SK-N-SH (cell line): ENCODE measurements around the gene PDZD2. TPM values are rescaled to one million over a fixed set of nuclear protein-coding genes. Genes with fewer than 3 reads are reported as not detected.

Experiments
- CTCF ChIA-PET: fragments of 300-600, 350-600 bp; formaldehyde crosslinking; extraction: SDS; loops from one replicate; lab custom pipeline; 2021; lab: Yijun Ruan, JAX
- POLR2A ChIA-PET: fragments of 350-600 bp; sonication (Branson Sonifier 250); formaldehyde crosslinking; extraction: SDS; loops from one replicate; lab custom pipeline; 2020; ENCODE audit warnings: antibody characterized with exemption, inconsistent platforms; lab: Yijun Ruan, JAX
- DNase-seq: peaks from one replicate; pipeline ENCODE4 v3.0.0; 2012
- H2AFZ ChIP-seq: fragments of 200-600 bp; sonication (generic); 2 replicates; pipeline ENCODE4 v1.8.1; 2016; ENCODE audit warnings: antibody characterized with exemption, mild to moderate bottlenecking, low read depth
- H3F3A ChIP-seq: fragments of 200-600 bp; sonication (generic); replicated peaks from 2 replicates; pipeline ENCODE3; 2016; ENCODE audit warnings: antibody characterized with exemption, mild to moderate bottlenecking; ENCODE audit not compliant: insufficient read depth
- H3K27ac ChIP-seq, 2 experiments: fragments of 200-500 bp in 1 of 2; fragments of 200-600 bp in 1 of 2; sonication (Bioruptor generic) in 1 of 2; sonication (generic), shearing (Covaris generic) in 1 of 2; 2 replicates each; pipeline versions ENCODE4 v1.5.1 to v1.6.1; 2014 to 2016; ENCODE audit warnings: low read depth in 2 of 2, inconsistent platforms in 1 of 2, low read length in 1 of 2, mild to moderate bottlenecking in 1 of 2, mixed read lengths in 1 of 2
- H3K27me3 ChIP-seq: fragments of 200-600 bp; sonication (generic), shearing (Covaris generic); 2 replicates; pipeline ENCODE4 v1.6.1; 2016; ENCODE audit warnings: mixed run types; ENCODE audit not compliant: insufficient read depth
- H3K36me3 ChIP-seq, 2 experiments: fragments of 200-500 bp in 1 of 2; fragments of 200-600 bp in 1 of 2; sonication (Bioruptor generic) in 1 of 2; sonication (generic) in 1 of 2; replicated peaks in 1 of 2; 2 replicates each; pipeline versions ENCODE3 to v1.5.1; 2014 to 2016; ENCODE audit warnings: low read length in 1 of 2, mild to moderate bottlenecking in 1 of 2; ENCODE audit not compliant: insufficient read depth in 2 of 2, control insufficient read depth in 1 of 2
- H3K4me1 ChIP-seq, 2 experiments: fragments of 200-500 bp in 1 of 2; fragments of 200-600 bp in 1 of 2; sonication (Bioruptor generic) in 1 of 2; sonication (generic), shearing (Covaris generic) in 1 of 2; 2 replicates each; pipeline versions ENCODE4 v1.5.1 to v1.6.1; 2014 to 2016; ENCODE audit warnings: low read depth in 1 of 2, low read length in 1 of 2, mixed run types in 1 of 2; ENCODE audit not compliant: insufficient read depth in 2 of 2, control insufficient read depth in 1 of 2
- H3K4me2 ChIP-seq: fragments of 200-600 bp; sonication (generic), shearing (Covaris generic); 2 replicates; pipeline ENCODE4 v1.6.1; 2017; ENCODE audit warnings: mixed run types
- H3K4me3 ChIP-seq, 2 experiments: fragments of 200-500 bp in 1 of 2; fragments of 200-600 bp in 1 of 2; sonication (Bioruptor generic) in 1 of 2; sonication (generic), shearing (Covaris generic) in 1 of 2; 2 replicates each; pipeline versions ENCODE4 v1.5.1 to v1.8.1; 2014 to 2016; ENCODE audit warnings: low read depth in 2 of 2, inconsistent platforms in 1 of 2, low read length in 1 of 2, mild to moderate bottlenecking in 1 of 2, mixed read lengths in 1 of 2, moderate library complexity in 1 of 2
- H3K79me2 ChIP-seq: fragments of 200-600 bp; sonication (generic); 2 replicates; pipeline ENCODE4 v1.8.1; 2017; ENCODE audit warnings: mild to moderate bottlenecking; ENCODE audit not compliant: insufficient read depth
- H3K9ac ChIP-seq: fragments of 200-600 bp; sonication (generic); 2 replicates; pipeline ENCODE4 v1.6.1; 2017; ENCODE audit warnings: mixed run types
- H3K9me2 ChIP-seq: fragments of 200-600 bp; sonication (generic); 2 replicates; pipeline ENCODE4 v1.6.1; 2017; ENCODE audit warnings: mixed run types
- H3K9me3 ChIP-seq: fragments of 200-600 bp; sonication (generic); 2 replicates; pipeline ENCODE4 v1.6.1; 2017; ENCODE audit warnings: mixed run types, mild to moderate bottlenecking, moderate library complexity
- H4K20me1 ChIP-seq: fragments of 200-600 bp; sonication (generic); 2 replicates; pipeline ENCODE4 v1.6.1; 2017; ENCODE audit warnings: mild to moderate bottlenecking, mixed run types; ENCODE audit not compliant: insufficient read depth
- ELF1 ChIP-seq: IDR thresholded peaks from 2 replicates; pipeline ENCODE4 v1.4.0; 2012
- EP300 ChIP-seq, 2 experiments: IDR thresholded peaks; 2 replicates each; pipeline versions ENCODE4 v1.4.0 to v1.6.1; 2012; ENCODE audit warnings: borderline replicate concordance in 1 of 2, low read depth in 1 of 2, low read length in 1 of 2
- FOSL2 ChIP-seq: IDR thresholded peaks from 2 replicates; pipeline ENCODE4 v1.4.0; 2012; ENCODE audit warnings: low read depth, mild to moderate bottlenecking, moderate library complexity, borderline replicate concordance
- IRF3 ChIP-seq: fragments of 150-350 bp; IDR thresholded peaks from 2 replicates; pipeline ENCODE4 v1.6.1; 2016; ENCODE audit warnings: mild to moderate bottlenecking, low read depth, low read length
- MXI1 ChIP-seq: IDR thresholded peaks from 2 replicates; pipeline ENCODE4 v1.6.1; 2012; ENCODE audit warnings: mild to moderate bottlenecking, low read depth, low read length, improper control_type of control experiment
- PBX3 ChIP-seq: IDR thresholded peaks from 2 replicates; pipeline ENCODE4; 2012
- RAD21 ChIP-seq: IDR thresholded peaks from 2 replicates; pipeline ENCODE4 v1.6.1; 2012; ENCODE audit warnings: mild to moderate bottlenecking, low read length
- RCOR1 ChIP-seq: fragments of 150-350 bp; IDR thresholded peaks from 2 replicates; pipeline ENCODE4 v1.6.1; 2017; ENCODE audit warnings: antibody characterized with exemption, low read length
- RFX5 ChIP-seq: IDR thresholded peaks from 2 replicates; pipeline ENCODE4 v1.6.1; 2012; ENCODE audit warnings: mild to moderate bottlenecking, improper control_type of control experiment, low read length
- USF2 ChIP-seq: fragments of 150-350 bp; IDR thresholded peaks from 2 replicates; pipeline ENCODE4 v1.6.1; 2017; ENCODE audit warnings: antibody characterized with exemption, low read length, low read depth, borderline replicate concordance
- WGBS: methylation state at CpG from one replicate; pipeline ENCODE4 v1.1.6; 2017; ENCODE audit warnings: low lambda C conversion rate; 5-methylcytosine and 5-hydroxymethylcytosine counted together
- polyA plus RNA-seq, 3 experiments: library from polyadenylated mRNA; depleted of rRNA; stranded (reverse); fragments of >200 nt; gene quantifications; 2 replicates each; pipeline ENCODE4 v1.2.3, GENCODE V29; 2012

PDZD2 gene
- polyA plus RNA-seq, 1 of the 3 experiments (the other 2 are of a cell fraction) = 0.13 TPM

GRCh38 chr5:32051796-32052195 lies 412.9 kb downstream of the PDZD2 start:
- Histone ChIP-seq H4K20me1 (no peaks in the 10 kb centered on the region), H3K27me3 (peaks cover 29% of the 10 kb centered on the region; the same call in 1 of the 2 replicates), H3K36me3 (no peaks in the 10 kb centered on the region), H3F3A (peaks cover 4% of the 10 kb centered on the region), H3K4me1 (peaks cover 0 to 4% of the 10 kb centered on the region in 2 experiments; a peak in 1 of 4 replicates), H3K4me2 (no peak overlapping the region), H2AFZ (no peak overlapping the region), H3K9me2 (no peaks in the 10 kb centered on the region), H3K9me3 (no peaks in the 10 kb centered on the region), H3K4me3 (no peak overlapping the region), H3K79me2 (no peaks in the 10 kb centered on the region), H3K9ac (no peak overlapping the region), H3K27ac (no peak overlapping the region)
- DNase-seq = no peak
- TF ChIP-seq RFX5 (no peak), PBX3 (no peak)
- ChIA-PET CTCF (no interaction called here), POLR2A (no interaction called here)
- WGBS = 71% methylated on average over 5 of the region's 5 CpGs

GRCh38 chr5:32055891-32056866 lies 417.2 kb downstream of the PDZD2 start:
- H3K4me3 ChIP-seq = no peak overlapping the region
- H3K27me3 ChIP-seq = peaks cover 17% of the 10 kb centered on the region; the same call in 1 of the 2 replicates
- H3K36me3 ChIP-seq = no peaks in the 10 kb centered on the region
- POLR2A ChIA-PET = no interaction called here
- H3K79me2 ChIP-seq = no peaks in the 10 kb centered on the region
- CTCF ChIA-PET = interaction anchor here (0.9 to 3.4 kb wide), 8 partner anchors 11 to 247 kb away, joined by 3 to 14 read pairs (median 4); no protein-coding TSS in a partner anchor
- no peaks in the 10 kb centered on the region for H3K9me3 ChIP-seq
- no peaks in the 10 kb centered on the region for H4K20me1 ChIP-seq
- no peak overlapping the region for H3K9ac ChIP-seq
- no peak overlapping the region for H3K27ac ChIP-seq
- no peak overlapping the region for H2AFZ ChIP-seq
- H3K4me2 ChIP-seq = no peak overlapping the region
- no peaks in the 10 kb centered on the region for H3F3A ChIP-seq
- no peaks in the 10 kb centered on the region for H3K9me2 ChIP-seq
- H3K4me1 ChIP-seq = peaks cover 0 to 4% of the 10 kb centered on the region in 2 experiments; a peak in 1 of 4 replicates
- TF ChIP-seq FOSL2 (no peak), MXI1 (no peak), RAD21 (no peak), USF2 (no peak), ELF1 (no peak), PBX3 (no peak), EP300 (IDR thresholded peaks at IDR 0.05; ENCODE audit: borderline replicate concordance in 1 of 2, low read depth in 1 of 2, low read length in 1 of 2) (no peak), IRF3 (no peak), RCOR1 (no peak)
- DNase-seq = no peak
- 58% methylated on average over 15 of the region's 15 CpGs for WGBS
